GM18861 (cell line): ENCODE measurements around the gene RNU1-4.
"Not testable (repeated sequence)": the region's sequence is repeated elsewhere in the genome, so short reads cannot be mapped to it uniquely, and the experiment has no call there.

Experiments used
- ATAC-seq: cut with Tn5 transposase; IDR thresholded peaks from one replicate; pipeline ENCODE4 v1.9.1; 2021; ENCODE audit not compliant: unreplicated experiment

The RNU1-4 gene

GRCh38 chr1:16707130-16708093 lies 32.9 kb upstream of the RNU1-4 start:
- not testable (repeated sequence) for ATAC-seq

- ATAC-seq = not testable (repeated sequence)
Observed at GRCh38 chr1:16708704-16709103, 31.6 kb upstream of the RNU1-4 start.

- ATAC-seq = not testable (repeated sequence)
Observed at GRCh38 chr1:16709659-16710087, 30.6 kb upstream of the RNU1-4 start.

- not testable (repeated sequence) for ATAC-seq
Observed at GRCh38 chr1:16710618-16711017, 29.7 kb upstream of the RNU1-4 start.

- not testable (repeated sequence) for ATAC-seq
Observed at GRCh38 chr1:16712131-16712530, 28.2 kb upstream of the RNU1-4 start.

- not testable (repeated sequence) for ATAC-seq
Observed at GRCh38 chr1:16712582-16712981, 27.7 kb upstream of the RNU1-4 start.

GRCh38 chr1:16712984-16713383 lies 27.3 kb upstream of the RNU1-4 start:
- ATAC-seq = not testable (repeated sequence)

GRCh38 chr1:16713480-16713879 lies 26.8 kb upstream of the RNU1-4 start:
- not testable (repeated sequence) for ATAC-seq

GRCh38 chr1:16716691-16717335 lies 23.5 kb upstream of the RNU1-4 start:
- ATAC-seq = no peak

- ATAC-seq = no peak
Observed at GRCh38 chr1:16717336-16718098, 22.8 kb upstream of the RNU1-4 start.

- not testable (repeated sequence) for ATAC-seq
Observed at GRCh38 chr1:16718099-16718907, 22.0 kb upstream of the RNU1-4 start.

GRCh38 chr1:16718908-16719533 lies 21.3 kb upstream of the RNU1-4 start:
- no peak for ATAC-seq

- ATAC-seq = no peak
Observed at GRCh38 chr1:16719571-16720350, 20.6 kb upstream of the RNU1-4 start.

- ATAC-seq = no peak
Observed at GRCh38 chr1:16720351-16721223, 19.7 kb upstream of the RNU1-4 start.

GRCh38 chr1:16721871-16722641 lies 18.3 kb upstream of the RNU1-4 start:
- no peak for ATAC-seq

GRCh38 chr1:16724718-16725438 lies 15.4 kb upstream of the RNU1-4 start:
- no peak for ATAC-seq
